Measurements from ENCODE around the gene HIPK2. TPM values are rescaled to one million over a fixed set of nuclear protein-coding genes. Genes with fewer than 3 reads are reported as not detected.

The HIPK2 gene
- total RNA-seq, 1 donor from 2014 or later: 47.2 TPM

DNA sequence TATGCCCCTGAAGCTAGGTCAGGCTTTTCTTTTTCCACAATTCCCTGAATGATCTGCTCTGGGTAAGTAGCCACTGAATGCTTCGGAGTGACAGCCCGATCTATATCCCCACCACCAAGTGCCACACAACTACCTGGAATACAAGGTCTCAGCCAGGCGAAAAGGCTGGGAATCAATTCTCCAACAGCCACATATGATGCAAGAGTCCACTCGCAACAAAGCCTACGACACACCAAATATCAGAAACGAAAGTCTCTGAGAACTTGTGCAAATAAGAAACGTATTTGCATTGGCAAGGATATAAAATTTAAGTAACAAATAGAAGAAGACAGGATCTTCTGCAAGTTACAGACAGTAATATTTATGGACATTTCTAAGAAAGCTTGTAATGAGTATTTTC, 5.7 kb downstream of the HIPK2 start:
- Mint-ChIP-seq H3K4me3 (ENCODE audit: unreplicated experiment) (no peak overlapping the region), H3K27ac (ENCODE audit: unreplicated experiment) (no peak overlapping the region), H3K4me1 (ENCODE audit: unreplicated experiment) (peaks cover 51% of the 10 kb centered on the region), H3K27me3 (ENCODE audit: unreplicated experiment) (peaks cover 11% of the 10 kb centered on the region), H3K36me3 (ENCODE audit: low read depth, unreplicated experiment) (peaks cover 16% of the 10 kb centered on the region), H3K9me3 (ENCODE audit: unreplicated experiment) (no peaks in the 10 kb centered on the region)
- TF ChIP-seq, protein P1, sequence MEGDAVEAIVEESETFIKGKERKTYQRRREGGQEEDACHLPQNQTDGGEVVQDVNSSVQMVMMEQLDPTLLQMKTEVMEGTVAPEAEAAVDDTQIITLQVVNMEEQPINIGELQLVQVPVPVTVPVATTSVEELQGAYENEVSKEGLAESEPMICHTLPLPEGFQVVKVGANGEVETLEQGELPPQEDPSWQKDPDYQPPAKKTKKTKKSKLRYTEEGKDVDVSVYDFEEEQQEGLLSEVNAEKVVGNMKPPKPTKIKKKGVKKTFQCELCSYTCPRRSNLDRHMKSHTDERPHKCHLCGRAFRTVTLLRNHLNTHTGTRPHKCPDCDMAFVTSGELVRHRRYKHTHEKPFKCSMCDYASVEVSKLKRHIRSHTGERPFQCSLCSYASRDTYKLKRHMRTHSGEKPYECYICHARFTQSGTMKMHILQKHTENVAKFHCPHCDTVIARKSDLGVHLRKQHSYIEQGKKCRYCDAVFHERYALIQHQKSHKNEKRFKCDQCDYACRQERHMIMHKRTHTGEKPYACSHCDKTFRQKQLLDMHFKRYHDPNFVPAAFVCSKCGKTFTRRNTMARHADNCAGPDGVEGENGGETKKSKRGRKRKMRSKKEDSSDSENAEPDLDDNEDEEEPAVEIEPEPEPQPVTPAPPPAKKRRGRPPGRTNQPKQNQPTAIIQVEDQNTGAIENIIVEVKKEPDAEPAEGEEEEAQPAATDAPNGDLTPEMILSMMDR (IDR thresholded peaks at IDR 0.05; ENCODE audit: unreplicated experiment): no peak
- DNase-seq (ENCODE audit: low spot score): no peak

DNA sequence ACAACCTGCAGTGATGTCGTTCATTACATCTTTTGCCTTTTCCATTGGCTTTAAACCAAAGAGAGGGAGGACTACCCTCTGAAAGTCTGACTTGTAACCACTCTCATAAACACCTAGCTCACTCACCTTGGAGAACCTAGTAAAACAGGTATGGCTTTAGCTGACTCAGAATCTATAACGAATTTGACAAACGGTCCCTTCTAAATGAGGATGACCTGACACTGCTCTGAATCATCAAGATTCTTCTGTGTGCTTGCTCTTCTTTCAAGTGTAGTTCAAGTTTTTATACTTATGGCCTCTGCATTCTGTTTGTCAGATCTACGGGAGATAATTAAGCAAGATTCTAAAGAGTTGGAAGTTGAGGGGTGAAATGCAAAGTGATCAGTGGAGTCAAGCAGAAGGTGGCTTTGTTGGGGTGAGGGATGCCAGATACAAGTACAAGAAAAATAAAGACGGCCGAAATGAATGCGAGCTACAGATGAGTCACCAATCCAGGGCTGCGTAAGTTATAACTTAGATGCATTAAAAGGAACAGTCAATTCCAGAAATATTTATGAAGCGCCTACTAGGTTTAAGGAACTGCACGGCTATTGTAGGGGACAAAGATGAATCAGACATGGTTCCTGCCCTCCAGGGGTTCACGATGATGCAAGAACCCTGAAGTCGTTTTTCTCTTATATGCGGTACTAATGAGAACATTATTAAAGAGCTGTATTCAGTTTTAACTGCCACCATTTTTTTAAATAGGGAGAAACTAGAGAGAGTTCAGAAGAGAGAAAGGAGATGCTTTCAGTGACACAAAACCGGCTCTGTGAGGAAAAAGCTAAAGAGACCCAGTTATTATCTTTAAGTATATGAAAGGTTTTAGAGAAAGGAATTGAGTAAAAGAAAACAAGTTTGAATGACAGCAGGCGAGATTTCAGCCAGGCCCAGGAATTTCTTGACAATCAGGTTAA, 6.5 kb downstream of the HIPK2 start:
- Mint-ChIP-seq H3K36me3 (ENCODE audit: low read depth, unreplicated experiment) (peaks cover 10% of the 10 kb centered on the region), H3K9me3 (ENCODE audit: unreplicated experiment) (no peaks in the 10 kb centered on the region), H3K27ac (ENCODE audit: unreplicated experiment) (no peak overlapping the region), H3K27me3 (ENCODE audit: unreplicated experiment) (peaks cover 5% of the 10 kb centered on the region), H3K4me1 (ENCODE audit: unreplicated experiment) (peaks cover 47% of the 10 kb centered on the region), H3K4me3 (ENCODE audit: unreplicated experiment) (no peak overlapping the region)
- TF ChIP-seq, protein P1 (IDR thresholded peaks at IDR 0.05; ENCODE audit: unreplicated experiment): no peak
- DNase-seq (ENCODE audit: low spot score): no peak

DNA sequence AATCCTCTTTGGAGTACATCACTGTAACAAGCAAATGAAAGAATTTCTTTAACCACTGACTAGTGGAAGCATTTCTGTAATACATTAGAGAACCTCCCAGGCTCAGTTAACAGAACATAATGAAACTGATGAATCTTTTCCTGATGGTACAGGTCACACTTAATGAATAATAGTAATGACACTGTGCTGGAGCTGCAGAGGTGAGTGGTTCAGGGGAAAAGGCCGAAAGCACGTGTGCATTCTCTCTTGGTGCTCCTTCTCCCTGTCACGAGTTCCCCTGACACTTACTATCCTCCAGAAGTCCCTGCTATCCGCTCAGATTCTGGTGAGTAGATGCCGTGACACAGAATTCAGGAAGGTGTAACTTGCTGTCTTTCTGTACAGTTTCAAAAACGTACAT, 8.0 kb downstream of the HIPK2 start:
- no peak for DNase-seq (ENCODE audit: low spot score)
- H3K27ac Mint-ChIP-seq (ENCODE audit: unreplicated experiment): no peak overlapping the region

DNA sequence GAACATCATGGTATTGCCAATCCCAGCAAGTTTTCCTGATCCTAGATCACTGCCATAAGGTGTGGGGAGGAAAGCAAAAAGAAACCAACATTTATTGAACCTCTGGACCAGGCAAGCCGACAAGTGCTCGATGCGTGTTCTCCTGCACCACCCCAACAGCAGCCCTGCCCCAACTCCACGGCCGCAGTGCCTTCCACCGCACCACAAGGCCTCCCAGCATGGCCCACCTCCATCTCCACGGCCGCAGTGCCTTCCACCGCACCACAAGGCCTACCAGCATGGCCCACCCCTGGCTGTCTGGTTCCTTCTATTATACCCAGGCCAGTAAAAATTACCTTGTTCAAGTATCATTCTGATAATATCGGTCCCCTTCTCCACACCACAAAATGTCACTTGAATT, 8.7 kb downstream of the HIPK2 start:
- H3K4me3 Mint-ChIP-seq (ENCODE audit: unreplicated experiment): no peak overlapping the region
- TF ChIP-seq, protein P1 (IDR thresholded peaks at IDR 0.05; ENCODE audit: unreplicated experiment): no peak
- no peak for DNase-seq (ENCODE audit: low spot score)
- H3K27me3 Mint-ChIP-seq (ENCODE audit: unreplicated experiment): peaks cover 6% of the 10 kb centered on the region
- no peak overlapping the region for H3K27ac Mint-ChIP-seq (ENCODE audit: unreplicated experiment)
- H3K9me3 Mint-ChIP-seq (ENCODE audit: unreplicated experiment): no peaks in the 10 kb centered on the region
- H3K36me3 Mint-ChIP-seq (ENCODE audit: low read depth, unreplicated experiment): peaks cover 10% of the 10 kb centered on the region
- H3K4me1 Mint-ChIP-seq (ENCODE audit: unreplicated experiment): peaks cover 31% of the 10 kb centered on the region

More for the DNA sequence above, 8.0 kb downstream of the HIPK2 start:
- Mint-ChIP-seq H3K27me3 (ENCODE audit: unreplicated experiment) (peaks cover 5% of the 10 kb centered on the region), H3K36me3 (ENCODE audit: low read depth, unreplicated experiment) (peaks cover 10% of the 10 kb centered on the region), H3K4me3 (ENCODE audit: unreplicated experiment) (no peak overlapping the region), H3K4me1 (ENCODE audit: unreplicated experiment) (peaks cover 33% of the 10 kb centered on the region), H3K9me3 (ENCODE audit: unreplicated experiment) (no peaks in the 10 kb centered on the region)
- TF ChIP-seq, protein P1 (IDR thresholded peaks at IDR 0.05; ENCODE audit: unreplicated experiment): no peak

DNA sequence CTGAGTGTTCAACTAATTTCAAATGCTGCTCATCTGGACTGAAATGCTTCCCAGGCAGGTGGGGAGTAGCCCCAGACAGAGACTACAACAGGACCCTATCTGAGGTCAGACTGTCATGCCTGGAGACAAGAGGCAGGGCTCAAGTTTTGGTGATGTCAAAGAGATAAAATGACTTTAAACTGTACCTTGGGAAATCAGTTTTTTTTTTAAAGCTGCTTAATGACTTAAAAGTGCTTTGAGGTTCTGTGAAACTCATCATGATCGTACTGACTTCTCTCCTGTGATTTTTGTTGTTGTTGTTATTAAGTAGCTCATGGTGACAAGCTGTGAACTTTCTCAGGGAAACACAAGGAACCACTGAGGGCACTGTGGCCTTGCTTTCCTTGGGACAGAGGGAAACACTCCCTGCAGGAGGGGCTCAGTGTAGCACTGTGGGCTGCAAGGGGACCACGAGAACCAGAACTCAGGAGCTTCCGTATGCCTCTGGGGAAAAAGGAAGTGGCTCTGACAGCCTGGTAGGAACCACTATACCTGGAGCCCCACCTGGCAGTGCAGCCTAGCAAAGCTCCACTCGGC, 9.5 kb downstream of the HIPK2 start:
- no peak overlapping the region for H3K4me3 Mint-ChIP-seq (ENCODE audit: unreplicated experiment)
- DNase-seq (ENCODE audit: low spot score): no peak
- no peaks in the 10 kb centered on the region for H3K9me3 Mint-ChIP-seq (ENCODE audit: unreplicated experiment)
- TF ChIP-seq, protein P1 (IDR thresholded peaks at IDR 0.05; ENCODE audit: unreplicated experiment): no peak
- H3K27ac Mint-ChIP-seq (ENCODE audit: unreplicated experiment): peak overlapping the region; percentile 25
- H3K36me3 Mint-ChIP-seq (ENCODE audit: low read depth, unreplicated experiment): peaks cover 10% of the 10 kb centered on the region
- peaks cover 38% of the 10 kb centered on the region for H3K4me1 Mint-ChIP-seq (ENCODE audit: unreplicated experiment)
- peaks cover 6% of the 10 kb centered on the region for H3K27me3 Mint-ChIP-seq (ENCODE audit: unreplicated experiment)

Measured in endothelial cell (in vitro differentiated cells).